ENCODE results near the gene DLGAP1. TPM values are rescaled to one million over a fixed set of nuclear protein-coding genes. Genes with fewer than 3 reads are reported as not detected.

DLGAP1 gene
- total and polyA plus RNA-seq, 10 of the 15 experiments (the other 5 are each of a cell fraction or from before 2014, with no cell fraction given): 0.23 to 27.6 (median 1.9) TPM

DNA sequence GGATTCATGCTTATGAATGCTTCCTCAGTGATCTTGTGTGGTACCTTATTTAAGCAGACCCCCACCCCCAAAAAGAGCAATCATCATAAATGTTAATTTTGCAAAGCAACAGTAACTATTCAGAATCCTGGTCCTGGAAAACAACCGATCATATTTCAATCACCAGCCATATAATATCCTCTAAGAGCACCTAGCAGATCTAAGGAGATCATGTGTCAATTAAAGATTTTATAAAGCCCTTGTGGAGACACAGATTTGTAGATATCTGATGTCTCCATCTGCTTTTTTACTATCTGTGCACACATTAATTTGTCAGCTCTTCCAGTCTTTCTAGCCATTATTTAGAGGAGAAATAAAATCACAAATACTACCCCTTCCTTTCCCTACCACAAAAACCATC is 581.4 kb downstream of the DLGAP1 start (continued):
- TF ChIP-seq BCLAF1 (IDR thresholded peaks at IDR 0.05) (no peak), ZNF217 (IDR thresholded peaks at IDR 0.05) (no peak)
- TF ChIP-seq, protein P1, sequence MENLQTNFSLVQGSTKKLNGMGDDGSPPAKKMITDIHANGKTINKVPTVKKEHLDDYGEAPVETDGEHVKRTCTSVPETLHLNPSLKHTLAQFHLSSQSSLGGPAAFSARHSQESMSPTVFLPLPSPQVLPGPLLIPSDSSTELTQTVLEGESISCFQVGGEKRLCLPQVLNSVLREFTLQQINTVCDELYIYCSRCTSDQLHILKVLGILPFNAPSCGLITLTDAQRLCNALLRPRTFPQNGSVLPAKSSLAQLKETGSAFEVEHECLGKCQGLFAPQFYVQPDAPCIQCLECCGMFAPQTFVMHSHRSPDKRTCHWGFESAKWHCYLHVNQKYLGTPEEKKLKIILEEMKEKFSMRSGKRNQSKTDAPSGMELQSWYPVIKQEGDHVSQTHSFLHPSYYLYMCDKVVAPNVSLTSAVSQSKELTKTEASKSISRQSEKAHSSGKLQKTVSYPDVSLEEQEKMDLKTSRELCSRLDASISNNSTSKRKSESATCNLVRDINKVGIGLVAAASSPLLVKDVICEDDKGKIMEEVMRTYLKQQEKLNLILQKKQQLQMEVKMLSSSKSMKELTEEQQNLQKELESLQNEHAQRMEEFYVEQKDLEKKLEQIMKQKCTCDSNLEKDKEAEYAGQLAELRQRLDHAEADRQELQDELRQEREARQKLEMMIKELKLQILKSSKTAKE (IDR thresholded peaks at IDR 0.05; ENCODE audit: low read depth, poor library complexity, severe bottlenecking): no peak

- FAIRE-seq: no peak
- CTCF ChIA-PET: no interaction called here
- BruUV-seq (replicated peaks): no TSS peak
- Histone ChIP-seq H3K27ac (ENCODE audit: control insufficient read depth, insufficient read depth) (no peak overlapping the region), H4K20me1 (ENCODE audit: control insufficient read depth, insufficient read depth) (no peaks in the 10 kb centered on the region), H2AFZ (ENCODE audit: control insufficient read depth, low read depth, low read length) (no peak overlapping the region), H3K4me1 (ENCODE audit: control insufficient read depth, insufficient read depth, low read length) (no peaks in the 10 kb centered on the region), H3K4me3 (no peak overlapping the region), H3K9ac (ENCODE audit: control insufficient read depth, insufficient read depth, low read length) (no peak overlapping the region), H3K4me2 (ENCODE audit: control insufficient read depth, insufficient read depth) (no peak overlapping the region), H3K79me2 (ENCODE audit: control insufficient read depth, insufficient read depth, low read length) (no peaks in the 10 kb centered on the region), H3K9me3 (replicated peaks; ENCODE audit: control insufficient read depth, insufficient read depth, low read length) (no peaks in the 10 kb centered on the region), H3K36me3 (ENCODE audit: control insufficient read depth in 2 of 2, insufficient read depth in 2 of 2, low read length in 1 of 2) (no peaks in the 10 kb centered on the region), H3K27me3 (replicated peaks in 1 of 2; ENCODE audit: control insufficient read depth in 2 of 2, insufficient read depth in 2 of 2, low read length in 1 of 2) (no peaks in the 10 kb centered on the region)
- TF ChIP-seq TARDBP (IDR thresholded peaks at IDR 0.05; ENCODE audit: borderline replicate concordance) (no peak), HDAC2 (IDR thresholded peaks at IDR 0.05) (no peak), RFX5 (IDR thresholded peaks at IDR 0.05; ENCODE audit: low read depth, low read length) (no peak), EGR1 (IDR thresholded peaks at IDR 0.05; ENCODE audit: borderline replicate concordance in 1 of 2, low read depth in 2 of 2, low read length in 2 of 2) (no peak), NBN (IDR thresholded peaks at IDR 0.05) (no peak), CBFB (IDR thresholded peaks at IDR 0.05; ENCODE audit: low read depth) (no peak), ZNF217 (IDR thresholded peaks at IDR 0.05) (no peak), YBX1 (IDR thresholded peaks at IDR 0.05) (no peak)
- intact Hi-C loops (cut with micrococcal nuclease; ENCODE audit: unreplicated experiment): loop anchor here (5.0 kb wide), 1 partner anchor 161 kb away; no protein-coding TSS in a partner anchor
- in situ Hi-C loops (cut with MboI): no loop called here
- ATAC-seq: no peak
- RAD21 ChIA-PET (ENCODE audit: unreplicated experiment): no interaction called here
- POLR2A ChIA-PET: no interaction called here
- DNase-seq (ENCODE audit: low read depth, low spot score): no peak
- SMC1A ChIA-PET (ENCODE audit: uncharacterized antibody, unreplicated experiment): no interaction called here
These were observed 581.9 kb downstream of the DLGAP1 start for GRCh38 chr18:3873211-3873610.
